NCI-H1436 (cell line): ENCODE data around the gene CIC.
"Not testable (repeated sequence)": the region's sequence is repeated elsewhere in the genome, so short reads cannot be mapped to it uniquely, and the experiment has no call there.

Experiments
- DNase-seq: peaks from one replicate; lab custom pipeline; 2025; lab: John Stamatoyannopoulos, UW

CIC gene

GRCh38 chr19:42333975-42334696 lies 65.1 kb downstream of the CIC start:
- DNase-seq = no peak

GRCh38 chr19:42334697-42335373 lies 65.8 kb downstream of the CIC start:
- DNase-seq = no peak

- no peak for DNase-seq
These were observed 66.4 kb downstream of the CIC start for GRCh38 chr19:42335374-42335936.

DNA sequence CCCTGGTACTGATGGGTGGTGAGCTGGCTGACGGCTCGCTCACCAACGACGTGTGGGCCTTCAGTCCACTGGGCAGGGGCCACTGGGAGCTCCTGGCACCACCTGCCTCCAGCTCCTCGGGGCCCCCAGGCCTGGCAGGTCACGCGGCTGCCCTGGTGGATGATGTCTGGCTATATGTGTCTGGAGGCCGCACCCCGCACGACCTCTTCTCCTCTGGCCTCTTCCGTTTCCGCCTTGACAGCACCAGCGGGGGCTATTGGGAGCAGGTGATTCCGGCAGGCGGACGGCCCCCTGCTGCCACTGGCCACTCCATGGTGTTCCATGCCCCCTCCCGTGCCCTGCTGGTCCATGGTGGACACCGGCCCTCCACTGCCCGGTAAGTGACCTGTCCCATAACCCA lies 66.9 kb downstream of the CIC start:
- no peak for DNase-seq

- not testable (repeated sequence) for DNase-seq
These were observed 70.2 kb downstream of the CIC start for GRCh38 chr19:42339126-42339860.

DNA sequence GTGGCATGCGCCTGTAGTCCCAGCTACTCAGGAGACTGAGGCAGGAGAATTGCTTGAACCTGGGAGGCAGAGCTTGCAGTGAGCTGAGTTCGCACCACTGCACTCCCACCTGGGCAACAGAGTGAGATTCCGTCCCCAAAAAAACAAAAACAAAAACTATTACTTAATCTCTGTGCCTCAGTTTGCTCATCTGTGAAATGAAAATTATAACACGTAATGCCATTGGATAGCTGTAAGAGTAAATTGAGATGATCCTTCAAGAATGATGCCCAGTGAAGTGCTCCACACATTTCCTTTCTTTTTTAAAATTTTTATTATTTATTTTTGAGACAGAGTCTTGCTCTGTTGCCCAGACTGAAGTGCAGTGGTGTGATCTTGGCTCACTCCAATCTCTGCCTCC lies 70.9 kb downstream of the CIC start:
- not testable (repeated sequence) for DNase-seq

DNA sequence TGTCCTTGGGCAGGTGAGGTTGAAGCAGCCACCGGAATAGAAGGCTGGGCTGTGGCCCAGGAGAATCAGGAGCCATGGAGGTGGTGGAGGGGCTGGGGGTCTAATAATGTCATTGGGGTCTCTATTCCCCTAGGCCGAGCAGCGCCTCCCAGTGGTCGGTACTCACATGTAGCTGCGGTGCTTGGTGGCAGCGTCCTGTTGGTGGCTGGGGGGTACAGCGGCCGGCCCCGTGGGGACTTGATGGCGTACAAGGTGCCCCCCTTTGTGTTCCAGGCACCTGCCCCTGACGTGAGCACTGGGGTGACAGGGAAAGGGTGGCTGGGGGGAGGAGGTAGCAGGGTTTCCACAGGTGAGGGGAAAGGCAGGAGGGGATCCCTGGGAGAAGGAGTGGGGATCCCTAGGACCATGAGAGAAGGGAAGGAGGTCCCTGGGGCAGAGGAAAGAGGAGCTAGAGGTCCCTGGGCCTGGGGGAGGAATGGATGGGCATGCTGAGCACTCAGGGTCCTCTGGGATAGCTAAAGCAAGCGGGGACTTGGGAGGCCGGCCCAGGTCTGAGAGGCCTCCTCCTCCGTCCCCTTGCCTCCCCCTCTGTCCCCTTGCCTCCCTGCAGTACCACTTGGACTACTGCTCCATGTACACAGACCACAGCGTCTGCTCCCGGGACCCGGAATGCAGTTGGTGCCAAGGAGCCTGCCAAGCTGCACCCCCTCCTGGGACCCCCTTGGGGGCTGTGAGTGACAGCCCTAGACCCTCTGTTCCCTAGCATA lies 74.5 kb downstream of the CIC start:
- no peak for DNase-seq

DNA sequence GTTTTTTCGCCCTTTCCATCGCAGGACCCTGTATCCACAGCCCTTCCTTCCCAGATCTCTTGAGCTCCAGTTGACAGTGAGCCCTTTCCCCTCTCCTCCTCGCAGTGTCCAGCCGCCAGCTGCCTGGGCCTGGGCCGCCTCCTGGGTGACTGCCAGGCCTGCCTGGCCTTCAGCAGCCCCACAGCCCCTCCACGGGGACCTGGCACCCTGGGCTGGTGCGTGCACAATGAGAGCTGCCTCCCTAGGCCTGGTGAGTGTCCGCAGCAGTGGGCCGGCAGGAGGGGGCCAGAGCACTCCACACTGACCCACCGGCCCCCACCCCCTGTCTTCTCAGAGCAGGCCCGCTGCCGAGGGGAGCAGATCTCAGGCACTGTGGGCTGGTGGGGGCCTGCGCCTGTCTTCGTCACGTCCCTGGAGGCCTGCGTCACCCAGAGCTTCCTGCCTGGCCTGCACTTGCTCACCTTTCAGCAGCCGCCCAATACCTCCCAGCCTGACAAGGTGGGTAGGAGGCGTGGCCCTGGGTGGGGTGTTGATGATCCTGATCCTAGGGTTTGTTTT lies 75.4 kb downstream of the CIC start:
- no peak for DNase-seq
